A673 (cell line): ENCODE data around the gene KLHL24. TPM values are rescaled to one million over a fixed set of nuclear protein-coding genes. Genes with fewer than 3 reads are reported as not detected.
"Not testable (repeated sequence)": the region's sequence is repeated elsewhere in the genome, so short reads cannot be mapped to it uniquely, and the experiment has no call there.

ENCODE experiments used
- BruUV-seq: library from RNA; stranded (reverse); fragments of 400-500 nt; replicated peaks from 2 replicates; lab custom pipeline; 2021; lab: Mats Ljungman, UMichigan
- CTCF ChIA-PET: fragments of 300-600 bp; sonication (Branson Sonifier 250); formaldehyde crosslinking; loops from one replicate; lab custom pipeline; 2022; ENCODE audit warnings: antibody characterized with exemption; lab: Charles Lee
- POLR2A ChIA-PET: fragments of 300-600 bp; sonication (Branson Sonifier 250); formaldehyde crosslinking; loops from one replicate; lab custom pipeline; 2022; ENCODE audit warnings: antibody characterized with exemption; ENCODE audit not compliant: low non-redundant PET; lab: Charles Lee
- DNase-seq: peaks from one replicate; pipeline ENCODE4 v3.0.0-alpha.2; 2015; ENCODE audit warnings: low spot score
- H3K27ac ChIP-seq: fragments of 200-600 bp; sonication (generic); 2 replicates; pipeline ENCODE4 v1.5.1; 2016; ENCODE audit warnings: mixed run types, low read depth, mild to moderate bottlenecking, mixed read lengths, antibody characterized with exemption, low read length; ENCODE audit not compliant: poor library complexity, severe bottlenecking
- H3K27me3 ChIP-seq: fragments of 200-600 bp; sonication (generic); replicated peaks from 2 replicates; pipeline ENCODE4 v1.6.1; 2017; ENCODE audit warnings: mixed run types, low read depth, mild to moderate bottlenecking, mixed read lengths, antibody characterized with exemption, low read length; ENCODE audit not compliant: insufficient read depth, poor library complexity
- H3K36me3 ChIP-seq: fragments of 200-600 bp; sonication (generic); 2 replicates; pipeline ENCODE4 v1.6.1; 2016; ENCODE audit warnings: mixed run types, mild to moderate bottlenecking, mixed read lengths, antibody characterized with exemption, low read length; ENCODE audit not compliant: insufficient read depth, poor library complexity, severe bottlenecking
- H3K4me1 ChIP-seq: fragments of 200-600 bp; sonication (generic); 2 replicates; pipeline ENCODE4 v1.6.1; 2017; ENCODE audit warnings: mixed run types, mild to moderate bottlenecking, mixed read lengths, antibody characterized with exemption, low read length; ENCODE audit not compliant: insufficient read depth, poor library complexity, severe bottlenecking
- H3K4me3 ChIP-seq: fragments of 200-600 bp; sonication (generic); 2 replicates; pipeline ENCODE4 v1.5.1; 2016; ENCODE audit warnings: low read depth, mixed run types, mild to moderate bottlenecking, mixed read lengths, low read length; ENCODE audit not compliant: poor library complexity, severe bottlenecking
- H3K9me3 ChIP-seq: fragments of 200-600 bp; sonication (generic); 2 replicates; pipeline ENCODE4 v1.6.1; 2016; ENCODE audit warnings: mixed run types, low read depth, mild to moderate bottlenecking, mixed read lengths, antibody characterized with exemption, low read length; ENCODE audit not compliant: poor library complexity, severe bottlenecking
- CTCF ChIP-seq: fragments of 300-800, 200-600 bp; sonication (generic); conservative IDR thresholded peaks from 2 replicates; pipeline ENCODE4 v1.5.1; 2017; ENCODE audit warnings: low read depth, mild to moderate bottlenecking, antibody characterized with exemption, low read length, moderate library complexity, mixed read lengths
- EZH2 ChIP-seq: fragments of 200-600 bp; sonication (generic); IDR thresholded peaks from 2 replicates; pipeline ENCODE4 v1.6.1; 2017; ENCODE audit warnings: borderline replicate concordance, low read depth, mild to moderate bottlenecking, mixed read lengths, antibody characterized with exemption, low read length; ENCODE audit not compliant: poor library complexity, severe bottlenecking
- intact Hi-C: fragments of 100-400 bp; cut with micrococcal nuclease; formaldehyde crosslinking; loops from one replicate; pipeline ENCODE4 v1.10.0; 2022; ENCODE audit not compliant: unreplicated experiment
- total RNA-seq: library from RNA; stranded (reverse); gene quantifications from 2 replicates; pipeline ENCODE4 v1.2.3, GENCODE V29; 2021

Gene KLHL24
- total RNA-seq, 1 experiment from 2014 or later, result 7.3 TPM

- H3K27ac ChIP-seq, result no peak overlapping the region
- TF ChIP-seq CTCF (no peak), EZH2 (no peak)
- intact Hi-C loops, result loop anchor here (5.0 kb wide), 1 partner anchor 62 kb away; the partner anchor contains the start of gene KLHL24
- BruUV-seq, result TSS peak; percentile 53
- no peaks in the 10 kb centered on the region for H3K9me3 ChIP-seq
- ChIA-PET CTCF (no interaction called here), POLR2A (no interaction called here)
- peak overlapping the region; percentile 98 for H3K4me3 ChIP-seq
- H3K4me1 ChIP-seq, result peaks cover 3% of the 10 kb centered on the region
- DNase-seq, result no peak
- no peaks in the 10 kb centered on the region for H3K27me3 ChIP-seq
- H3K36me3 ChIP-seq, result peaks cover 3% of the 10 kb centered on the region
Measured at GRCh38 chr3:183699238-183699947, 64.0 kb downstream of the KLHL24 start.

GRCh38 chr3:183701744-183702143, 66.3 kb downstream of the KLHL24 start:
- CTCF ChIA-PET, result no interaction called here
- peaks cover 3% of the 10 kb centered on the region for H3K36me3 ChIP-seq
- H3K9me3 ChIP-seq, result no peaks in the 10 kb centered on the region
- no peak for DNase-seq
- intact Hi-C loops, result no loop called here
- no peak overlapping the region for H3K4me3 ChIP-seq
- no peak overlapping the region for H3K27ac ChIP-seq
- TF ChIP-seq CTCF (no peak), EZH2 (no peak)
- no TSS peak for BruUV-seq
- POLR2A ChIA-PET, result interaction anchor here (0.7 kb wide), 1 partner anchor 34 kb away, joined by 3 read pairs; no protein-coding TSS in a partner anchor
- H3K4me1 ChIP-seq, result peaks cover 3% of the 10 kb centered on the region
- H3K27me3 ChIP-seq, result no peaks in the 10 kb centered on the region

- CTCF ChIA-PET, H3K27ac ChIP-seq, H3K36me3 ChIP-seq, POLR2A ChIA-PET, DNase-seq, H3K27me3 ChIP-seq, intact Hi-C loops, BruUV-seq, H3K9me3 ChIP-seq, H3K4me1 ChIP-seq, H3K4me3 ChIP-seq: not testable (repeated sequence)
Measured at GRCh38 chr3:183703892-183704291, 68.5 kb downstream of the KLHL24 start.

- Histone ChIP-seq H3K9me3 (no peaks in the 10 kb centered on the region), H3K4me3 (no peak overlapping the region), H3K27ac (peak overlapping the region; percentile 35), H3K36me3 (peaks cover 3% of the 10 kb centered on the region), H3K27me3 (no peaks in the 10 kb centered on the region), H3K4me1 (peaks cover 9% of the 10 kb centered on the region)
- DNase-seq, result no peak
- TF ChIP-seq CTCF (no peak), EZH2 (no peak)
- intact Hi-C loops, result no loop called here
- CTCF ChIA-PET, result no interaction called here
- POLR2A ChIA-PET, result no interaction called here
- no TSS peak for BruUV-seq
Measured at GRCh38 chr3:183710231-183710630, 74.8 kb downstream of the KLHL24 start.
